ENCODE measurements around the gene CCDC6.
"Not testable (repeated sequence)": the region's sequence is repeated elsewhere in the genome, so short reads cannot be mapped to it uniquely, and the experiment has no call there.

The CCDC6 gene

GRCh38 chr10:59748834-59749233 is 157.5 kb downstream of the CCDC6 start:
- no peak for DNase-seq

- DNase-seq, result no peak
Measured at GRCh38 chr10:59745163-59745650, 161.1 kb downstream of the CCDC6 start.

DNA sequence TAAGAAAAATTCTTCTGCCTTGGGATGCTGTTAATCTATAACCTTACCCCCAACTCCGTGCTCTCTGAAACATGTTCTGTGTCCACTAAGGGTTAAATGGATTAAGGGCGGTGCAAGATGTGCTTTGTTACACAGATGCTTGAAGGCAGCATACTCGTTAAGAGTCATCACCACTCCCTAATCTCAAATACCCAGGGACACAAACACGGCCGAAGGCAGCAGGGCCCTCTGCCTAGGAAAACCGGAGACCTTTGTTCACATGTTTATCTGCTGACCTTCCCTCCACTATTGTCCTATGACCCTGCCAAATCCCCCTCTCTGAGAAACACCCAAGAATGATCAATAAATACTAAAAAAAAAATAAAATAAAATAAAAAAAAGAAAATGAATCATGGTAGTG is 161.6 kb downstream of the CCDC6 start:
- DNase-seq, result not testable (repeated sequence)

- DNase-seq, result not testable (repeated sequence)
Measured at GRCh38 chr10:59744156-59744555, 162.2 kb downstream of the CCDC6 start.

DNA sequence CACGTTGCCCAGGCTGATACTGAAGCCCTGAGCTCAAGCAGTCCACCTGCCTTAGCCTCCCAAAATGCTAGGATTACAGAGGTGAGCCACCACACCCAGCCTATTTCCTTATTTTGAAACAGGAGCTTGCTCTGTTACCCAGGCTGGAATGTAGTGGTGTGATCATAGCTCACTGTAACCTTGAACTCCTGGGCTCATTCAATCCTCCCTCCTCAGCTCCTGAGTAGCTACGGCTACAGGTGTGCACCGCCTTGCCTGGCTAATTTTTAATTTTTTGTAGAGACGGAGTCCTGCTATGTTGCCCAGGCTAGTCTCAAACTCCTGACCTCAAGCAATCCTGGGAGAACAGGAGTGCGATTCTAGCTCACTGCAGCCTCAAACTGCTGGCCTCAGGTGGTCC is 164.8 kb downstream of the CCDC6 start:
- no peak for DNase-seq

- no peak for DNase-seq
Measured at GRCh38 chr10:59741048-59741447, 165.3 kb downstream of the CCDC6 start.

Measured in NCI-H774 (cell line).